ENCODE measurements around the gene DAPK2. TPM values are rescaled to one million over a fixed set of nuclear protein-coding genes. Genes with fewer than 3 reads are reported as not detected.

The DAPK2 gene
- total and polyA plus RNA-seq, 2 of the 13 experiments (the other 11 are each of a cell fraction or from before 2014, with no cell fraction given), result 0.33 to 0.63 TPM

GRCh38 chr15:63939531-63940130 is 106.7 kb downstream of the DAPK2 start (continued):
- TF ChIP-seq CTCF (CRISPR knock-in tag; IDR thresholded peaks at IDR 0.05), result no peak
- peak; percentile 25; the same call in 1 of the 2 replicates for TF ChIP-seq SRY (CRISPR knock-in tag; IDR thresholded peaks at IDR 0.05)
- peak in 1 of 2 experiments; percentile 86; a peak in 2 of 4 replicates for TF ChIP-seq EP300 (IDR thresholded peaks at IDR 0.05; ENCODE audit: low read depth in 2 of 2, low read length in 2 of 2)
- TF ChIP-seq EP300 (CRISPR knock-in tag; IDR thresholded peaks at IDR 0.05; ENCODE audit: borderline replicate concordance), result peak; percentile 78
- TF ChIP-seq STAG1 (CRISPR knock-in tag; IDR thresholded peaks at IDR 0.05), result peak; percentile 11; the same call in 1 of the 2 replicates
- TF ChIP-seq AKAP8 (CRISPR knock-in tag; IDR thresholded peaks at IDR 0.05), result peak; percentile 83; the same call in 1 of the 2 replicates
- no peak for TF ChIP-seq IKZF1 (IDR thresholded peaks at IDR 0.05)
- TF ChIP-seq SOX5 (CRISPR knock-in tag; IDR thresholded peaks at IDR 0.05; ENCODE audit: borderline replicate concordance), result peak; percentile 83; the same call in 1 of the 2 replicates
- peak; percentile 52; the same call in 1 of the 2 replicates for TF ChIP-seq ZNF724P (CRISPR knock-in tag; IDR thresholded peaks at IDR 0.05; ENCODE audit: borderline replicate concordance)
- TF ChIP-seq ADNP (CRISPR knock-in tag; IDR thresholded peaks at IDR 0.05), result peak; percentile 100
- TF ChIP-seq ZNF746 (CRISPR knock-in tag; IDR thresholded peaks at IDR 0.05), result 0 out of 2 replicates have a peak, but pooled peaks have one; percentile 44
- TF ChIP-seq HOXA7 (CRISPR knock-in tag; IDR thresholded peaks at IDR 0.05), result no peak
- peak; percentile 89 for TF ChIP-seq FOXK2 (IDR thresholded peaks at IDR 0.05)
- no peak for TF ChIP-seq SRSF9 (IDR thresholded peaks at IDR 0.05; ENCODE audit: borderline replicate concordance, insufficient read depth, low read depth, low read length, poor library complexity, severe bottlenecking)
- 0 out of 2 replicates have a peak, but pooled peaks have one; percentile 50 for TF ChIP-seq ZNF784 (CRISPR knock-in tag; IDR thresholded peaks at IDR 0.05; ENCODE audit: borderline replicate concordance)
- TF ChIP-seq ZSCAN21 (CRISPR knock-in tag; IDR thresholded peaks at IDR 0.05; ENCODE audit: borderline replicate concordance), result 0 out of 2 replicates have a peak, but pooled peaks have one; percentile 62
- TF ChIP-seq MIXL1 (CRISPR knock-in tag; IDR thresholded peaks at IDR 0.05), result peak; percentile 84
- 0 out of 2 replicates have a peak, but pooled peaks have one; percentile 70 for TF ChIP-seq RELA (CRISPR knock-in tag; IDR thresholded peaks at IDR 0.05)
- no peak for TF ChIP-seq ARNT (IDR thresholded peaks at IDR 0.05)
- 0 out of 2 replicates have a peak, but pooled peaks have one; percentile 74 for TF ChIP-seq ZSCAN29 (CRISPR knock-in tag; conservative IDR thresholded peaks at IDR 0.05)
- TF ChIP-seq ZNF652 (CRISPR knock-in tag; IDR thresholded peaks at IDR 0.05; ENCODE audit: borderline replicate concordance, low read depth), result peak; percentile 70; the same call in 1 of the 2 replicates
- no peak for TF ChIP-seq RARG (CRISPR knock-in tag; IDR thresholded peaks at IDR 0.05; ENCODE audit: low read depth)
- peak; percentile 55; the same call in 1 of the 2 replicates for TF ChIP-seq SATB2 (CRISPR knock-in tag; IDR thresholded peaks at IDR 0.05)
- TF ChIP-seq PHF8 (CRISPR knock-in tag; IDR thresholded peaks at IDR 0.05), result peak; percentile 54
- TF ChIP-seq ZNF713 (CRISPR knock-in tag; IDR thresholded peaks at IDR 0.05), result no peak
- TF ChIP-seq FOSL1 (CRISPR knock-in tag; IDR thresholded peaks at IDR 0.05; ENCODE audit: borderline replicate concordance), result peak; percentile 17; the same call in 1 of the 2 replicates
- 0 out of 2 replicates have a peak, but pooled peaks have one; percentile 82 for TF ChIP-seq ZFP37 (CRISPR knock-in tag; IDR thresholded peaks at IDR 0.05; ENCODE audit: borderline replicate concordance)
- TF ChIP-seq ZNF580 (CRISPR knock-in tag; IDR thresholded peaks at IDR 0.05; ENCODE audit: borderline replicate concordance, low read depth), result peak; percentile 56

Measured in HepG2 (cell line).